WI38 (cell line): Measurements from ENCODE around the gene TBL1XR1.
"Not testable (repeated sequence)": the region's sequence is repeated elsewhere in the genome, so short reads cannot be mapped to it uniquely, and the experiment has no call there.

ENCODE experiments used
- H3K4me3 ChIP-seq: 2 replicates; pipeline ENCODE4 v1.5.1; 2011; ENCODE audit warnings: low read depth, mild to moderate bottlenecking, control low read depth, low read length
- TF ChIP-seq, protein P1 (sequence below): IDR thresholded peaks from 2 replicates; pipeline ENCODE4 v1.5.1; 2012; ENCODE audit warnings: low read depth, mild to moderate bottlenecking, control low read depth, low read length

The TBL1XR1 gene

DNA sequence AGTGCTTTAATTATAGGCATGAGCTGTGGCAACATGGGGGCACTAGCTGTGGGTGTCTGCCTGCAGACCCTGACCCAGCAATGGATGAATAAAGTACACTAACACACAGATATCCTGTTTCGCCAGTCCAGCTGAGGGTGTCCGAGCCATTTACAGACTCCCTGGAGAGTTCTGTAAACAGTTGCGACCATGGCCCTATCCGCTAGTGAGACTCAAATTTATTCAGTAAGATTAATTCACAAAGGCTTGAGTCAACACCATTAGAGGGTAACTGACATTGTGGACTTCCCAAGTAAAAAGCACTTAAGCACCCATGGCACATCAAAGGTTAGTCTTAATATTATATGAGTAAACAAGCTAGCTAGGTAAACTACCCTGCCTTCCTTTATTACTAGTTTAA is 161.6 kb downstream of the TBL1XR1 start:
- TF ChIP-seq, protein P1, sequence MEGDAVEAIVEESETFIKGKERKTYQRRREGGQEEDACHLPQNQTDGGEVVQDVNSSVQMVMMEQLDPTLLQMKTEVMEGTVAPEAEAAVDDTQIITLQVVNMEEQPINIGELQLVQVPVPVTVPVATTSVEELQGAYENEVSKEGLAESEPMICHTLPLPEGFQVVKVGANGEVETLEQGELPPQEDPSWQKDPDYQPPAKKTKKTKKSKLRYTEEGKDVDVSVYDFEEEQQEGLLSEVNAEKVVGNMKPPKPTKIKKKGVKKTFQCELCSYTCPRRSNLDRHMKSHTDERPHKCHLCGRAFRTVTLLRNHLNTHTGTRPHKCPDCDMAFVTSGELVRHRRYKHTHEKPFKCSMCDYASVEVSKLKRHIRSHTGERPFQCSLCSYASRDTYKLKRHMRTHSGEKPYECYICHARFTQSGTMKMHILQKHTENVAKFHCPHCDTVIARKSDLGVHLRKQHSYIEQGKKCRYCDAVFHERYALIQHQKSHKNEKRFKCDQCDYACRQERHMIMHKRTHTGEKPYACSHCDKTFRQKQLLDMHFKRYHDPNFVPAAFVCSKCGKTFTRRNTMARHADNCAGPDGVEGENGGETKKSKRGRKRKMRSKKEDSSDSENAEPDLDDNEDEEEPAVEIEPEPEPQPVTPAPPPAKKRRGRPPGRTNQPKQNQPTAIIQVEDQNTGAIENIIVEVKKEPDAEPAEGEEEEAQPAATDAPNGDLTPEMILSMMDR: no peak
- H3K4me3 ChIP-seq: no peak overlapping the region

DNA sequence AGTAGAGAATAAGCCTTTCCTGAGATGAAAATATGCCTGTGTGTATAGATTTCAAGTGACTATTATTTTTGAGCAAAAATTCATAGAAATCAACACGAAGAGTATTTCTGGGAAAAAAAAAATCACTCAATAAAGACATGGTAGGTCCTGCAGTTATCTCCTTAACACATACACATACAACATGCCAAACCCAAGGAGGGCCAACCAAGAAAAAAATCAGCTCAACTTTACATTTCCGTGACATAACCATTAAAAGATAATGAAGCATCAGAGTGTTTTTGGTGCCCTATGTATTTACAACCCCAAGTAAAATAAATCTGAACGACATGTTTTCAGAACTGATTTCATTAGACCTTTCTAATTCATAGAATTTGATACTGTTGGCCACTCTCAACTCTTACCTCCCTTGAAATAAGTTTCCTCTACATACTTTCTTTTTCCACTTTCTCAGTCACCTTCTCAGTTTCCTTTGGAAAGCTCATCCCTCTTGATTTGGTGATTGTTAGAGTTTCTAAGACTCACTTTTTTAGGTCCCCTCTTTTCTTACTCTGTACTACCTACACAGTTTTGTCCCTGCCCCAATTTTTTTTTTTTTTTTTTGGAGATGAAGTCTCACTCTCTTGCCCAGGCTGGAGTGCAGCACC is 162.3 kb downstream of the TBL1XR1 start:
- TF ChIP-seq, protein P1: no peak
- no peak overlapping the region for H3K4me3 ChIP-seq

- TF ChIP-seq, protein P1: no peak
- H3K4me3 ChIP-seq: no peak overlapping the region
Measured at GRCh38 chr3:177026505-177027277, 170.6 kb downstream of the TBL1XR1 start.

DNA sequence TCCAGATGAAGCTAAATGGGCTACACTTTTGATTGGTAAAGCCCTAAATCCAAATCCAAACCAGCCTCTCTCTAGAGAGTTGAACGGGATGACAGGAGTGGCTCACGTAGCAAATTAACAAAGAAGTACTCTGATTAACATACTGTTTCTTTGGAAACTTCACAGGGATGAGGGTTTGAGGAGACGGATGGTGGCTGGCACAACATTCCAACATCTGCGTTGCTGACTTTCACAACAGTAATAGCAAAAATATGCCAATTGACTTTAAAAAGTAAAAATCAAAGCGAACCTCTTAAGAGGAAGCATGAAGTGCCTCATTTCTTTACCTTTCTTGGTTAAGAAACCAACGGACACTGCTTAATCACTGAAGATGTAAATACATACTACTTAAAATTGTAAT is 181.4 kb downstream of the TBL1XR1 start:
- TF ChIP-seq, protein P1: no peak
- H3K4me3 ChIP-seq: no peak overlapping the region

DNA sequence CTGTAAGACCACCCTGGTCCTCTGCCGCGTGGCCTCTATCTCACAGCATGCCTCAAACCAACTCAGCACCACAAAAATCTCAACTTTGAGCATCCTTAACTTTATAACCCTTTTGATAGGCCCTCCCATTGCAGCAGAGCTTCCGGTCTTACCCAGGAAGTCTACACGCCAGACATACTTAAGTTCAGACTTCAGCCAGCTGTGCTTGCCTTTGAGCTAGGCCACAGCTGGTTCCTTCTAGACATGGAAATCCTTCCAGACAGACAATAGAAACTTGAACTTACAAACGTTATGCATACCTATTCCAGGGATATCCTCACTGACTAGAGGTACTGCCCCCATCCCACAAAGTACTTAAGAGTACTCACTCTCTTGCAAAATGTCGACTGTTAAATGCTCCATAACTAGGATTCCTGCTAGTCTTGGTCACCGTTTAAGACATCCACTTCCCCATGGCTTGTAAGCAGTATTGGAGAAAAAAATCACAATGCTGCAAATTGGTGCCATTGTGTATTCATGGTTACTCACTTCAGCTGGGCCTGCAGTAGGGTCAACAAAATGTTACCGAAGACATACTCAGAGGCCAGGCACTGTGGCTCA is 183.5 kb downstream of the TBL1XR1 start:
- TF ChIP-seq, protein P1: no peak

GRCh38 chr3:177005718-177006405 is 191.4 kb downstream of the TBL1XR1 start:
- TF ChIP-seq, protein P1: no peak
- no peak overlapping the region for H3K4me3 ChIP-seq

More for the DNA sequence above, 183.5 kb downstream of the TBL1XR1 start:
- no peak overlapping the region for H3K4me3 ChIP-seq

DNA sequence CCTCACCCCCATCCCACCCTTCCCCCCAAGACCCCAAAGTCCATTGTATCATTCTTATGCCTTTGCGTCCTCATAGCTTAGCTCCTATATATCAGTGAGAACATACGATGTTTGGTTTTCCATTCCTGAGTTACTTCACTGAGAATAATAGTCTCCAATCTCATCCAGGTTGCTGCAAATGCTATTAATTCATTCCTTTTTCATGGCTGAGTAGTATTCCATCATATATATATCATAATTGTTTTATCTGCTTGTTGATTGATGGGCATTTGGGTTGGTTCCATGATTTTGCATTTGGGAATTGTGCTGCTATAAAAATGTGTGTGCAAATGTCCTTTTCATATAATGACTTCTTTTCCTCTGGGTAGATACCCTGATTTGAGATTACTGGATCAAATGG is 197.1 kb downstream of the TBL1XR1 start:
- not testable (repeated sequence) for H3K4me3 ChIP-seq
